Measurements from ENCODE around the gene MSH6. TPM values are rescaled to one million over a fixed set of nuclear protein-coding genes. Genes with fewer than 3 reads are reported as not detected.

Gene MSH6
- total RNA-seq, 1 donor from 2014 or later: 18.4 TPM

DNA sequence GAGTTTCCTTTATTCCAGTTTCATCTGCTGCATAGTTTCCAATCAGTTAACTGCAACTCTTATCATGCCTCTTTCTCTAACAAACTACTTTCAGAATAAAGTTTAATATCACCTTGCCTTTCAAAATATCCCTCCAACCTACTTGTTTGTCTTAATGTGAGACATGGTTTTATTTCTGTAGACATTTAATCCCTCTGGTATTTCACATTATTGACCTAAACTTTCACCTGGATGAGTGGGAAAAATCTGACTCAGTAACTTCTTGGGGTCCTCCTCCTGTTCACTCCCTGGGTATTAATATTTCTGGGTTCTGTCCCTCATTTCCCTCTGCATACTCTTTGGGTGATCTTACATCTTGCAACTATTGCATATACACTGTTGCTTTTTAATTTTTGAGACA lies 27.9 kb downstream of the MSH6 start:
- no peak for FAIRE-seq
- H3K36me3 ChIP-seq (ENCODE audit: control insufficient read depth, insufficient read depth, low read length): peaks cover 10% of the 10 kb centered on the region
- DNase-seq (ENCODE audit: low read depth): peak; percentile 20
- TF ChIP-seq, protein P1, sequence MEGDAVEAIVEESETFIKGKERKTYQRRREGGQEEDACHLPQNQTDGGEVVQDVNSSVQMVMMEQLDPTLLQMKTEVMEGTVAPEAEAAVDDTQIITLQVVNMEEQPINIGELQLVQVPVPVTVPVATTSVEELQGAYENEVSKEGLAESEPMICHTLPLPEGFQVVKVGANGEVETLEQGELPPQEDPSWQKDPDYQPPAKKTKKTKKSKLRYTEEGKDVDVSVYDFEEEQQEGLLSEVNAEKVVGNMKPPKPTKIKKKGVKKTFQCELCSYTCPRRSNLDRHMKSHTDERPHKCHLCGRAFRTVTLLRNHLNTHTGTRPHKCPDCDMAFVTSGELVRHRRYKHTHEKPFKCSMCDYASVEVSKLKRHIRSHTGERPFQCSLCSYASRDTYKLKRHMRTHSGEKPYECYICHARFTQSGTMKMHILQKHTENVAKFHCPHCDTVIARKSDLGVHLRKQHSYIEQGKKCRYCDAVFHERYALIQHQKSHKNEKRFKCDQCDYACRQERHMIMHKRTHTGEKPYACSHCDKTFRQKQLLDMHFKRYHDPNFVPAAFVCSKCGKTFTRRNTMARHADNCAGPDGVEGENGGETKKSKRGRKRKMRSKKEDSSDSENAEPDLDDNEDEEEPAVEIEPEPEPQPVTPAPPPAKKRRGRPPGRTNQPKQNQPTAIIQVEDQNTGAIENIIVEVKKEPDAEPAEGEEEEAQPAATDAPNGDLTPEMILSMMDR (IDR thresholded peaks at IDR 0.05; ENCODE audit: insufficient read depth, low read length, severe bottlenecking): no peak
- H3K4me3 ChIP-seq (ENCODE audit: low read depth, low read length): no peak overlapping the region
- no peaks in the 10 kb centered on the region for H3K27me3 ChIP-seq (ENCODE audit: control insufficient read depth, insufficient read depth, low read length)

DNA sequence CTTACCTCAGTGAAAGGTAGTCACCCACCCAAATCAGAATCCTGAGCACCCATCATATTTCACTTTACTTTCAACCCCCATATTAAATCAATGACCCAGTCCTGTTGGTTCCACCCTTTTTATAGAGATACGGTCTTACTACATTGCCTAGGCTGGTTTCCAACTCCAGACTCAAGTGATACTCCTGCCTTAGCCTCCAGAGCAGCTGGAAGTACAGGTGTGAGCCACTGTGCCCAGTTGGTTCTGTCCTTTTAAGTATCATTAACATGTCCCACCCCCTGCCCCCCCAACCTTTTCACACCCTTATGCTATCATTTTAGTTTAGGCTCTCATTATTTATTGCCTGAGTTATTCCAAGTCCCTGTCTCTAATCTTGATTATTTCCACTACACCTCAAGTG lies 28.7 kb downstream of the MSH6 start:
- TF ChIP-seq, protein P1 (IDR thresholded peaks at IDR 0.05; ENCODE audit: insufficient read depth, low read length, severe bottlenecking): no peak

DNA sequence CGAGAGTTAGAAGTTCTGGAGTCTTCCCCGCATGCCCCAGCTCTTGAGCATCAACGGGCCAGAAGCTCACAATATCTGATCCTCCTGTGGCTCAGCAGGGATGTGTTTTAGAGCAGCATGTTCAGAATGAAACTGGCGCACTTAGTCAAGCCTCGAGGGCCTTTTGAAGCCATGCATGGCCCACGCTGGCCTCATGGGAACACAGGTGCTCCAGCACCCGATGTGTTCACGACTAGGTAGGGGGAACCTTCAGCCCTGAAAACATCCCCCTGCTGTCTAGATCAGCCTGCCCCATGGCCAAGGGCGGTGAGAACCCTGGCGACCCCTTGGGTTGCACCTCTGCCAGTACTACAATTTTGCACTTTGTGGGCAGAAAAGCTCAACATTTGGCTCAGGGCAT lies 32.8 kb downstream of the MSH6 start:
- H3K36me3 ChIP-seq (ENCODE audit: control insufficient read depth, insufficient read depth, low read length): peaks cover 12% of the 10 kb centered on the region
- no peak for DNase-seq (ENCODE audit: low read depth)
- H3K27me3 ChIP-seq (ENCODE audit: control insufficient read depth, insufficient read depth, low read length): no peaks in the 10 kb centered on the region
- TF ChIP-seq, protein P1 (IDR thresholded peaks at IDR 0.05; ENCODE audit: insufficient read depth, low read length, severe bottlenecking): no peak
- no peak for FAIRE-seq
- no peak overlapping the region for H3K4me3 ChIP-seq (ENCODE audit: low read depth, low read length)

More for the DNA sequence above, 28.7 kb downstream of the MSH6 start:
- FAIRE-seq: no peak
- DNase-seq (ENCODE audit: low read depth): no peak
- Histone ChIP-seq H3K36me3 (ENCODE audit: control insufficient read depth, insufficient read depth, low read length) (peaks cover 12% of the 10 kb centered on the region), H3K4me3 (ENCODE audit: low read depth, low read length) (no peak overlapping the region), H3K27me3 (ENCODE audit: control insufficient read depth, insufficient read depth, low read length) (no peaks in the 10 kb centered on the region)

DNA sequence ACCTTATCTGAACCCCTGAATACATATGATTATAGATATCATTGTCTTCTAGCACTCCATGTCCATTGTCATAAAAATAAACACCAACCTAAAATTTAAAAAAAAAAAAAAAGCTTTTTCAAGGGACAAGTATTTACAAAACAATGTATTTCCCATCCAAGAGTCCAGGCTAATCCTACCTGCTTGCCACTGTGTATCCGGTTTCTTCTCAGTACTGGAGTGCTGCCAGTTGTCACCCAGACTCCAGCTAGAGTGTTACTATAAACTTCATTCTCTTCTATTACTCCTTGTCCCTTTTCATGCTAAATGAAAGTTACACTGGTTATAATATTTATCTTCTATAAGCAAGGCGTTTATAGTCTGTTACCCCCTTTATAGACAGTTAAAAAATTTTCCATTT lies 35.8 kb downstream of the MSH6 start:
- TF ChIP-seq, protein P1 (IDR thresholded peaks at IDR 0.05; ENCODE audit: insufficient read depth, low read length, severe bottlenecking): no peak
- Histone ChIP-seq H3K36me3 (ENCODE audit: control insufficient read depth, insufficient read depth, low read length) (peaks cover 14% of the 10 kb centered on the region), H3K4me3 (ENCODE audit: low read depth, low read length) (no peak overlapping the region), H3K27me3 (ENCODE audit: control insufficient read depth, insufficient read depth, low read length) (no peaks in the 10 kb centered on the region)
- FAIRE-seq (no peak), DNase-seq (ENCODE audit: low read depth) (no peak)

DNA sequence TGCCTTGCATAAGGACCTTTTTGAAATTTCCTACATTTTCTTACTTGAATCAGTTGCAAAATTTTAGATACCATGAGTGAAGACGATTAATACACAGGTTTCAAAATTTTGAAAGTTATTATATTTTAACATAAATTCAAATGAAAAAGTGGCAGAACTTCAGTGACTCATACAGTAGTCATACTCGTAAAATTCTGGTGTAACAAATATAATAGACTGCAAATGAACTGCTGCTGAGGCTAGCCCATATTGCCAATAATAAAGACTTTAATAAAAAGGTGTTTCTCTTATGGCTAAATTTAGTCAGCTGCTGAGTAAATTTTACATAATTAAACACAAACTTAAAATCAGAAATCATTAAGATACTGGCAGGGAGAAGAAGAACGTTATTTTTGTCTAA lies 36.9 kb downstream of the MSH6 start:
- TF ChIP-seq, protein P1 (IDR thresholded peaks at IDR 0.05; ENCODE audit: insufficient read depth, low read length, severe bottlenecking): no peak
- Histone ChIP-seq H3K27me3 (ENCODE audit: control insufficient read depth, insufficient read depth, low read length) (no peaks in the 10 kb centered on the region), H3K36me3 (ENCODE audit: control insufficient read depth, insufficient read depth, low read length) (peaks cover 16% of the 10 kb centered on the region), H3K4me3 (ENCODE audit: low read depth, low read length) (no peak overlapping the region)
- DNase-seq (ENCODE audit: low read depth) (no peak), FAIRE-seq (no peak)

GRCh38 chr2:47822518-47822917 lies 39.6 kb downstream of the MSH6 start:
- DNase-seq (ENCODE audit: low read depth): no peak
- Histone ChIP-seq H3K36me3 (ENCODE audit: control insufficient read depth, insufficient read depth, low read length) (peaks cover 10% of the 10 kb centered on the region), H3K4me3 (ENCODE audit: low read depth, low read length) (no peak overlapping the region), H3K27me3 (ENCODE audit: control insufficient read depth, insufficient read depth, low read length) (no peaks in the 10 kb centered on the region)
- TF ChIP-seq, protein P1 (IDR thresholded peaks at IDR 0.05; ENCODE audit: insufficient read depth, low read length, severe bottlenecking): no peak
- FAIRE-seq: no peak

All from bronchial epithelial cell (primary cell).